CD14-positive monocyte (primary cell): ENCODE data around the gene TMEM19. TPM values are rescaled to one million over a fixed set of nuclear protein-coding genes. Genes with fewer than 3 reads are reported as not detected.
A peak's percentile ranks its signal among the peaks of the same experiment; 100 is the strongest.

Source experiments
- DNase-seq, 3 donors: peaks; one replicate each; pipeline ENCODE4 v3.0.0-alpha.2; 2011 to 2022
- H2AFZ ChIP-seq: 2 replicates; pipeline ENCODE4 v1.6.0; 2012; ENCODE audit warnings: mild to moderate bottlenecking, low read depth, low read length, inconsistent platforms; ENCODE audit not compliant: insufficient read depth, poor library complexity, severe bottlenecking
- H3K27ac ChIP-seq, 2 donors: 1 replicate in 1 of 2; 2 replicates in 1 of 2; pipeline ENCODE4 v1.5.1; 2012 to 2013; ENCODE audit warnings: low read length in 2 of 2, control low read depth in 1 of 2, inconsistent platforms in 1 of 2, low read depth in 1 of 2, mild to moderate bottlenecking in 1 of 2
- H3K27me3 ChIP-seq, 2 donors: one replicate each; pipeline versions ENCODE4 v1.6.0 to v1.6.1; 2011 to 2013; ENCODE audit warnings: low read length in 2 of 2; ENCODE audit not compliant: control insufficient read depth in 2 of 2, insufficient read depth in 2 of 2
- H3K36me3 ChIP-seq, 2 donors: replicated peaks in 1 of 2; 1 replicate in 1 of 2; 2 replicates in 1 of 2; pipeline versions ENCODE4 v1.5.1 to v1.6.1; 2012 to 2013; ENCODE audit warnings: low read length in 2 of 2, control low read depth in 1 of 2, inconsistent platforms in 1 of 2, mild to moderate bottlenecking in 1 of 2; ENCODE audit not compliant: insufficient read depth in 2 of 2, control insufficient read depth in 1 of 2
- H3K4me1 ChIP-seq, 2 donors: 1 replicate in 1 of 2; 2 replicates in 1 of 2; pipeline versions ENCODE4 v1.5.1 to v1.6.1; 2012 to 2013; ENCODE audit warnings: low read length in 2 of 2, control low read depth in 1 of 2, inconsistent platforms in 1 of 2, mild to moderate bottlenecking in 1 of 2, moderate library complexity in 1 of 2; ENCODE audit not compliant: insufficient read depth in 2 of 2, control insufficient read depth in 1 of 2
- H3K4me2 ChIP-seq: replicated peaks from 2 replicates; pipeline ENCODE3; 2012; ENCODE audit warnings: low read length, moderate library complexity, mild to moderate bottlenecking; ENCODE audit not compliant: poor library complexity, severe bottlenecking; ENCODE audit errors: extremely low read depth
- H3K4me3 ChIP-seq, 3 experiments: fragments of 200-600 bp in 1 of 3; sonication (generic) in 1 of 3; replicated peaks in 1 of 3; 1 replicate in 2 of 3; 2 replicates in 1 of 3; pipeline ENCODE4 v1.5.1; 2011 to 2013; ENCODE audit warnings: low read length in 3 of 3, mild to moderate bottlenecking in 3 of 3, control low read depth in 2 of 3, low read depth in 2 of 3, inconsistent platforms in 1 of 3, moderate library complexity in 1 of 3
- H3K79me2 ChIP-seq: 2 replicates; pipeline ENCODE4 v1.6.0; 2012; ENCODE audit warnings: mild to moderate bottlenecking, control low read depth, inconsistent platforms, low read length, moderate library complexity; ENCODE audit not compliant: insufficient read depth
- H3K9ac ChIP-seq: 2 replicates; pipeline ENCODE4 v1.6.0; 2017; ENCODE audit warnings: low read length, mild to moderate bottlenecking; ENCODE audit not compliant: insufficient read depth, poor library complexity, severe bottlenecking
- H3K9me3 ChIP-seq, 2 donors: replicated peaks in 1 of 2; 1 replicate in 1 of 2; 2 replicates in 1 of 2; pipeline versions ENCODE4 v1.5.1 to v1.6.1; 2012 to 2013; ENCODE audit warnings: low read length in 2 of 2, control low read depth in 1 of 2; ENCODE audit not compliant: control insufficient read depth in 1 of 2, insufficient read depth in 1 of 2
- H4K20me1 ChIP-seq: 2 replicates; pipeline ENCODE4 v1.6.0; 2012; ENCODE audit warnings: mild to moderate bottlenecking, low read length, control low read depth, moderate library complexity; ENCODE audit not compliant: insufficient read depth
- H3K27ac Mint-ChIP-seq, 7 donors: one replicate each; pipeline ENCODE4 v1.8.0; 2020; ENCODE audit warnings: mild to moderate bottlenecking in 7 of 7, mixed read lengths in 7 of 7, moderate library complexity in 6 of 7, inconsistent platforms in 2 of 7
- H3K27me3 Mint-ChIP-seq, 3 donors: one replicate each; pipeline ENCODE4 v1.8.0; 2021 to 2022; ENCODE audit warnings: low read depth in 3 of 3, mild to moderate bottlenecking in 3 of 3, mixed read lengths in 3 of 3, moderate library complexity in 3 of 3, inconsistent platforms in 1 of 3
- H3K36me3 Mint-ChIP-seq, 2 donors: one replicate each; pipeline ENCODE4 v1.8.0; 2020; ENCODE audit warnings: mixed read lengths in 2 of 2, inconsistent platforms in 1 of 2, mild to moderate bottlenecking in 1 of 2
- H3K4me1 Mint-ChIP-seq: one replicate; pipeline ENCODE4 v1.8.0; 2020; ENCODE audit warnings: mild to moderate bottlenecking, mixed read lengths
- H3K4me3 Mint-ChIP-seq, 2 donors: one replicate each; pipeline ENCODE4 v1.8.0; 2020; ENCODE audit warnings: mild to moderate bottlenecking in 2 of 2, mixed read lengths in 2 of 2, moderate library complexity in 1 of 2
- H3K9me3 Mint-ChIP-seq, 7 donors: one replicate each; pipeline ENCODE4 v1.8.0; 2020 to 2022; ENCODE audit warnings: mixed read lengths in 7 of 7, mild to moderate bottlenecking in 6 of 7, moderate library complexity in 6 of 7, inconsistent platforms in 2 of 7
- WGBS: methylation state at CpG from one replicate; pipeline ENCODE4 v1.1.5; 2013; ENCODE audit warnings: missing lambda C conversion rate; ENCODE audit not compliant: insufficient coverage; 5-methylcytosine and 5-hydroxymethylcytosine counted together
- intact Hi-C, 2 donors: fragments of 100-400 bp; cut with micrococcal nuclease; formaldehyde crosslinking; loops; one replicate each; pipeline versions ENCODE4 v1.15.0 to v1.15.1; 2023
- polyA plus RNA-seq, 3 donors: library from polyadenylated mRNA; depleted of rRNA in 1 of 3; unstranded in 2 of 3; stranded (reverse) in 1 of 3; fragments of 300-500 nt in 2 of 3; fragments of >200 nt in 1 of 3; fragmentation: Illumina TruSeq in 2 of 3; gene quantifications; 1 replicate in 2 of 3; 2 replicates in 1 of 3; pipeline ENCODE4 v1.2.3, GENCODE V29; 2012 to 2021
- TF ChIP-seq, protein P1 (sequence below): fragments of 200-600 bp; IDR thresholded peaks from one replicate; pipeline ENCODE4 v1.8.0; 2022; ENCODE audit warnings: antibody characterized with exemption, mild to moderate bottlenecking

Gene TMEM19
- polyA plus RNA-seq, 3 donors = 9.1 to 39.7 (median 25.4) TPM

- TF ChIP-seq, protein P1, sequence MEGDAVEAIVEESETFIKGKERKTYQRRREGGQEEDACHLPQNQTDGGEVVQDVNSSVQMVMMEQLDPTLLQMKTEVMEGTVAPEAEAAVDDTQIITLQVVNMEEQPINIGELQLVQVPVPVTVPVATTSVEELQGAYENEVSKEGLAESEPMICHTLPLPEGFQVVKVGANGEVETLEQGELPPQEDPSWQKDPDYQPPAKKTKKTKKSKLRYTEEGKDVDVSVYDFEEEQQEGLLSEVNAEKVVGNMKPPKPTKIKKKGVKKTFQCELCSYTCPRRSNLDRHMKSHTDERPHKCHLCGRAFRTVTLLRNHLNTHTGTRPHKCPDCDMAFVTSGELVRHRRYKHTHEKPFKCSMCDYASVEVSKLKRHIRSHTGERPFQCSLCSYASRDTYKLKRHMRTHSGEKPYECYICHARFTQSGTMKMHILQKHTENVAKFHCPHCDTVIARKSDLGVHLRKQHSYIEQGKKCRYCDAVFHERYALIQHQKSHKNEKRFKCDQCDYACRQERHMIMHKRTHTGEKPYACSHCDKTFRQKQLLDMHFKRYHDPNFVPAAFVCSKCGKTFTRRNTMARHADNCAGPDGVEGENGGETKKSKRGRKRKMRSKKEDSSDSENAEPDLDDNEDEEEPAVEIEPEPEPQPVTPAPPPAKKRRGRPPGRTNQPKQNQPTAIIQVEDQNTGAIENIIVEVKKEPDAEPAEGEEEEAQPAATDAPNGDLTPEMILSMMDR = no peak
- H3K36me3 Mint-ChIP-seq = peaks cover 19 to 34% of the 10 kb centered on the region in 2 donors
- peaks cover 0 to 7% (median 0%) of the 10 kb centered on the region in 7 donors for H3K9me3 Mint-ChIP-seq
- Histone ChIP-seq H3K36me3 (peaks cover 44 to 78% of the 10 kb centered on the region in 2 donors), H3K9me3 (peaks cover 0 to 4% of the 10 kb centered on the region in 2 donors), H3K4me2 (peak overlapping the region; percentile 38), H4K20me1 (peaks cover 93% of the 10 kb centered on the region), H3K4me1 (peaks cover 17 to 38% of the 10 kb centered on the region in 2 donors), H3K4me3 (peak overlapping the region in 1 of 3 experiments; percentile 11), H2AFZ (no peak overlapping the region), H3K9ac (no peak overlapping the region), H3K27me3 (no peaks in the 10 kb centered on the region), H3K27ac (peak overlapping the region in 1 of 2 donors; percentile 7), H3K79me2 (peaks cover 91% of the 10 kb centered on the region)
- no peaks in the 10 kb centered on the region for H3K27me3 Mint-ChIP-seq
- peak in 1 of 3 donors; percentile 30 for DNase-seq
- H3K27ac Mint-ChIP-seq = peak overlapping the region; percentile 25 to 87 (median 43)
- intact Hi-C loops = loop anchor here in 1 of 2 donors (10.0 kb wide), 1 partner anchor 105 kb away; the partner anchor contains the start of gene RAB21
- H3K4me1 Mint-ChIP-seq = peaks cover 19% of the 10 kb centered on the region
- peak overlapping the region in 1 of 2 donors; percentile 10 for H3K4me3 Mint-ChIP-seq
- WGBS = no CpG with 5 or more reads among the region's 2 CpGs
Observed at GRCh38 chr12:71649401-71649800, 36.5 kb upstream of the TMEM19 start.

DNA sequence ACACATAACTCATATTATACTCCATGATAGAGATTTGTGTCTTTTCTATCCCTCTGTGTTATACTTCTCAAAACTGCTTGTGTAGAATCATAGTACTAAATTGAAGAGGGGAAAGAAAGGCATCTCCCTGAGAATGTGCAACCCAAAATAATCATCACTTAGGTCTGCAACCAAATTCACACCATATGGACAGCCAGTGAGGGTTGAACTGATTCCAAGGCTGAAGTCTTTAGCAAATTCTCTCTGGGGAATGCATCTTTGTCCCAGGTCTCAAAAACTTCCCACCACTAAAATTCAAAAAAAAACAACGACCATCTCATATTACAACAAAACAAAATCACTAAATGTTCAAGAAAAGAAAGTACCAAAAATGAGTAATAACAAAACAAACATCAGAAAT, 33.2 kb upstream of the TMEM19 start:
- Histone ChIP-seq H4K20me1 (peaks cover 99% of the 10 kb centered on the region), H3K4me2 (no peak overlapping the region), H3K9ac (no peak overlapping the region), H3K4me3 (no peak overlapping the region), H3K79me2 (peaks cover 100% of the 10 kb centered on the region), H3K4me1 (peaks cover 9 to 28% of the 10 kb centered on the region in 2 donors), H3K9me3 (peaks cover 0 to 4% of the 10 kb centered on the region in 2 donors), H3K36me3 (peaks cover 47 to 82% of the 10 kb centered on the region in 2 donors), H3K27ac (peak overlapping the region in 1 of 2 donors; percentile 27), H2AFZ (no peak overlapping the region), H3K27me3 (no peaks in the 10 kb centered on the region)
- H3K27ac Mint-ChIP-seq = no peak overlapping the region
- intact Hi-C loops = no loop called here
- peaks cover 0 to 7% (median 0%) of the 10 kb centered on the region in 7 donors for H3K9me3 Mint-ChIP-seq
- H3K4me3 Mint-ChIP-seq = no peak overlapping the region
- no peaks in the 10 kb centered on the region for H3K27me3 Mint-ChIP-seq
- DNase-seq = no peak
- no CpG with 5 or more reads among the region's 1 CpG for WGBS
- peaks cover 8 to 26% of the 10 kb centered on the region in 2 donors for H3K36me3 Mint-ChIP-seq
- TF ChIP-seq, protein P1 = no peak
- peaks cover 28% of the 10 kb centered on the region for H3K4me1 Mint-ChIP-seq
